WTC11 (cell line): Measurements from ENCODE around the gene YWHAH.

Experiments used
- NR2C2 ChIP-seq: sonication (generic); formaldehyde crosslinking; IDR thresholded peaks from 2 replicates; pipeline ENCODE4 v1.8.0; 2022; ENCODE audit warnings: mild to moderate bottlenecking, missing genetic modification reagents
- RORB ChIP-seq: fragments of 250-450 bp; sonication (Bioruptor Pico); IDR thresholded peaks from 2 replicates; pipeline ENCODE4 v1.9.0; 2021; ENCODE audit warnings: mild to moderate bottlenecking
- SP1 ChIP-seq: sonication (generic); formaldehyde crosslinking; conservative IDR thresholded peaks from 2 replicates; pipeline ENCODE4 v1.8.1; 2022; ENCODE audit warnings: missing genetic modification reagents
- ZNF232 ChIP-seq: sonication (generic); formaldehyde crosslinking; IDR thresholded peaks from 2 replicates; pipeline ENCODE4 v1.8.0; 2022; ENCODE audit warnings: mild to moderate bottlenecking, missing genetic modification reagents
- ZNF423 ChIP-seq: fragments of 250-450 bp; sonication (Bioruptor Pico); IDR thresholded peaks from 2 replicates; pipeline ENCODE4 v2.1.2; 2022; ENCODE audit warnings: mild to moderate bottlenecking, moderate library complexity
- TF ChIP-seq, protein P1 (sequence below): sonication (generic); formaldehyde crosslinking; IDR thresholded peaks from 2 replicates; pipeline ENCODE4 v1.8.1; 2023; ENCODE audit warnings: mild to moderate bottlenecking, missing genetic modification reagents, moderate library complexity
- TF ChIP-seq, protein P2 (sequence below): sonication (generic); formaldehyde crosslinking; IDR thresholded peaks from 2 replicates; pipeline ENCODE4 v1.8.0; 2023; ENCODE audit warnings: mild to moderate bottlenecking, missing genetic modification reagents
- TF ChIP-seq, protein P3 (sequence below): fragments of 200-600 bp; IDR thresholded peaks from 2 replicates; pipeline ENCODE4 v1.8.0; 2022; ENCODE audit warnings: antibody characterized with exemption

DNA sequence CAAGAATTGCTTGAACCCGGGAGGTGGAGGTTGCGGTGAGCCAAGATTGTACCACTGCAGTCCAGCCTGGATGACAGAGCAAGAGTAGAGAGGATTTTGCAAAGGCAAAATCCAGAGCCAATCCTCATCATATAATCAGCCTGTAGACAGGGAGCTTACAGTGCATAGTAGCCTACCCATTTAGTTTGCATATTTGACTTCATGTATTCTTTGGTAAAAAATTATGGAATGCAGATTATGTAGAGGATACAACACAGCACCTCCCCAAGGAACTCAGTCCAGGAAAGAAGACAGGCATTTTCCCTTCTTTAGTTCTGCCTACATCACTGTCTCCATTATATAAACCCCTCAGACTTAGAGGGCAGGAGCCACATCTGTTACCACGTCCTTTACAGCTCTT lies 39.7 kb upstream of the YWHAH start:
- no peak for TF ChIP-seq ZNF423 (CRISPR knock-in tag)
- TF ChIP-seq, protein P1, sequence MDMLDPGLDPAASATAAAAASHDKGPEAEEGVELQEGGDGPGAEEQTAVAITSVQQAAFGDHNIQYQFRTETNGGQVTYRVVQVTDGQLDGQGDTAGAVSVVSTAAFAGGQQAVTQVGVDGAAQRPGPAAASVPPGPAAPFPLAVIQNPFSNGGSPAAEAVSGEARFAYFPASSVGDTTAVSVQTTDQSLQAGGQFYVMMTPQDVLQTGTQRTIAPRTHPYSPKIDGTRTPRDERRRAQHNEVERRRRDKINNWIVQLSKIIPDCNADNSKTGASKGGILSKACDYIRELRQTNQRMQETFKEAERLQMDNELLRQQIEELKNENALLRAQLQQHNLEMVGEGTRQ (CRISPR knock-in tag), result no peak
- no peak for TF ChIP-seq ZNF232
- no peak for TF ChIP-seq RORB (CRISPR knock-in tag)
- TF ChIP-seq, protein P2, sequence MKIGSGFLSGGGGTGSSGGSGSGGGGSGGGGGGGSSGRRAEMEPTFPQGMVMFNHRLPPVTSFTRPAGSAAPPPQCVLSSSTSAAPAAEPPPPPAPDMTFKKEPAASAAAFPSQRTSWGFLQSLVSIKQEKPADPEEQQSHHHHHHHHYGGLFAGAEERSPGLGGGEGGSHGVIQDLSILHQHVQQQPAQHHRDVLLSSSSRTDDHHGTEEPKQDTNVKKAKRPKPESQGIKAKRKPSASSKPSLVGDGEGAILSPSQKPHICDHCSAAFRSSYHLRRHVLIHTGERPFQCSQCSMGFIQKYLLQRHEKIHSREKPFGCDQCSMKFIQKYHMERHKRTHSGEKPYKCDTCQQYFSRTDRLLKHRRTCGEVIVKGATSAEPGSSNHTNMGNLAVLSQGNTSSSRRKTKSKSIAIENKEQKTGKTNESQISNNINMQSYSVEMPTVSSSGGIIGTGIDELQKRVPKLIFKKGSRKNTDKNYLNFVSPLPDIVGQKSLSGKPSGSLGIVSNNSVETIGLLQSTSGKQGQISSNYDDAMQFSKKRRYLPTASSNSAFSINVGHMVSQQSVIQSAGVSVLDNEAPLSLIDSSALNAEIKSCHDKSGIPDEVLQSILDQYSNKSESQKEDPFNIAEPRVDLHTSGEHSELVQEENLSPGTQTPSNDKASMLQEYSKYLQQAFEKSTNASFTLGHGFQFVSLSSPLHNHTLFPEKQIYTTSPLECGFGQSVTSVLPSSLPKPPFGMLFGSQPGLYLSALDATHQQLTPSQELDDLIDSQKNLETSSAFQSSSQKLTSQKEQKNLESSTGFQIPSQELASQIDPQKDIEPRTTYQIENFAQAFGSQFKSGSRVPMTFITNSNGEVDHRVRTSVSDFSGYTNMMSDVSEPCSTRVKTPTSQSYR (CRISPR knock-in tag), result no peak
- TF ChIP-seq, protein P3, sequence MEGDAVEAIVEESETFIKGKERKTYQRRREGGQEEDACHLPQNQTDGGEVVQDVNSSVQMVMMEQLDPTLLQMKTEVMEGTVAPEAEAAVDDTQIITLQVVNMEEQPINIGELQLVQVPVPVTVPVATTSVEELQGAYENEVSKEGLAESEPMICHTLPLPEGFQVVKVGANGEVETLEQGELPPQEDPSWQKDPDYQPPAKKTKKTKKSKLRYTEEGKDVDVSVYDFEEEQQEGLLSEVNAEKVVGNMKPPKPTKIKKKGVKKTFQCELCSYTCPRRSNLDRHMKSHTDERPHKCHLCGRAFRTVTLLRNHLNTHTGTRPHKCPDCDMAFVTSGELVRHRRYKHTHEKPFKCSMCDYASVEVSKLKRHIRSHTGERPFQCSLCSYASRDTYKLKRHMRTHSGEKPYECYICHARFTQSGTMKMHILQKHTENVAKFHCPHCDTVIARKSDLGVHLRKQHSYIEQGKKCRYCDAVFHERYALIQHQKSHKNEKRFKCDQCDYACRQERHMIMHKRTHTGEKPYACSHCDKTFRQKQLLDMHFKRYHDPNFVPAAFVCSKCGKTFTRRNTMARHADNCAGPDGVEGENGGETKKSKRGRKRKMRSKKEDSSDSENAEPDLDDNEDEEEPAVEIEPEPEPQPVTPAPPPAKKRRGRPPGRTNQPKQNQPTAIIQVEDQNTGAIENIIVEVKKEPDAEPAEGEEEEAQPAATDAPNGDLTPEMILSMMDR, result no peak
- TF ChIP-seq SP1 (CRISPR knock-in tag), result no peak
- no peak for TF ChIP-seq NR2C2 (CRISPR knock-in tag)
